Mucosa of descending colon (tissue), 3 donors: Measurements from ENCODE around the gene GRM4. TPM values are rescaled to one million over a fixed set of nuclear protein-coding genes. Genes with fewer than 3 reads are reported as not detected.

Experiments
- ATAC-seq: fragments of 200-7000 bp; cut with Tn5 transposase; one replicate; pipeline ENCODE4 v1.9.1; 2020; ENCODE audit warnings: mild to moderate bottlenecking, moderate library complexity
- DNase-seq, 3 donors: peaks; one replicate each; pipeline ENCODE4 v3.0.0-alpha.2; 2020
- H3K36me3 ChIP-seq: fragments of 200-600 bp; one replicate; pipeline ENCODE4 v1.8.0; 2021; ENCODE audit warnings: low read depth, mild to moderate bottlenecking
- H3K4me1 ChIP-seq: fragments of 200-600 bp; one replicate; pipeline ENCODE4 v1.8.0; 2021; ENCODE audit warnings: low read depth, mild to moderate bottlenecking
- H3K4me3 ChIP-seq: fragments of 200-600 bp; one replicate; pipeline ENCODE4 v1.8.0; 2021; ENCODE audit warnings: mild to moderate bottlenecking
- H3K9me3 ChIP-seq: fragments of 200-600 bp; one replicate; pipeline ENCODE4 v1.8.0; 2021; ENCODE audit warnings: mild to moderate bottlenecking
- intact Hi-C, 2 donors: fragments of 100-400 bp; cut with DNase I in 1 of 2; cut with micrococcal nuclease in 1 of 2; formaldehyde crosslinking; loops; one replicate each; pipeline versions ENCODE4 v1.11.0 to v1.11.1; 2022; cut with DNase I, micrococcal nuclease
- total RNA-seq, 3 donors: library from RNA; stranded (reverse); fragmentation: NEBNext Ultra II Directional in 2 of 3; extraction: Animal tissue kit (Norgen Biotek cat#: 25700) in 2 of 3; gene quantifications; one replicate each; pipeline versions ENCODE4 v1.2.1 to v1.2.4, GENCODE V29; 2021 to 2023
- TF ChIP-seq, protein P1 (sequence below): fragments of 200-600 bp; IDR thresholded peaks from one replicate; pipeline ENCODE4 v1.8.0; 2022; ENCODE audit warnings: antibody characterized with exemption, mild to moderate bottlenecking
- donor health status: DM: no; HTN: no; CAD: no; lungs with moderate emphysema.
- donor health status: DM: no; HTN: no; CAD: no.
- donor health status: DM: no; HTN: yes; CAD: no.

GRM4 gene
- total RNA-seq, 3 donors from 2014 or later, result 0.22 to 0.25 TPM; not detected in 1

DNA sequence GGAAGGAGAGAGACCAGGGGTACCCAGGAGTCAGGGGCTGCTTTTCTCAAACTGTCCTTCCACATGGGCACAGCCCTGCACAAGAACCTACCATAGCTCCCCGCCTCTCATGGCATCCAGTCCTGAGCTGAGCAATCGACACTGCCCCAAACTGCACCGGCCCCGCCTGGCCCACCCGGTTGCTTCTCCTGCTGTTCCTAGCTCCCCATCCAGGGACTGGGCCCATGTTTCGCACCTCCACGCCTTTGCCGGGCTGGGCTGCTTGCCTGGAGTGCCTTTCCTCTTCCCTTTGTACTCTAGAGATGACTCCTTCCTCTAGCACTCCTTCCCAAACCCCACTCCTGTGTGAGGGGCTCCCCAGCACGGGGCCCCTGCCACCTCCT is 123.0 kb downstream of the GRM4 start:
- DNase-seq (no peak), ATAC-seq (no peak)
- H3K36me3 ChIP-seq, result no peaks in the 10 kb centered on the region
- intact Hi-C loops, result loop anchor here in 1 of 2 donors (10.0 kb wide), 1 partner anchor 248 kb away; no protein-coding TSS in a partner anchor
- H3K4me1 ChIP-seq, result peaks cover 10% of the 10 kb centered on the region
- TF ChIP-seq, protein P1, sequence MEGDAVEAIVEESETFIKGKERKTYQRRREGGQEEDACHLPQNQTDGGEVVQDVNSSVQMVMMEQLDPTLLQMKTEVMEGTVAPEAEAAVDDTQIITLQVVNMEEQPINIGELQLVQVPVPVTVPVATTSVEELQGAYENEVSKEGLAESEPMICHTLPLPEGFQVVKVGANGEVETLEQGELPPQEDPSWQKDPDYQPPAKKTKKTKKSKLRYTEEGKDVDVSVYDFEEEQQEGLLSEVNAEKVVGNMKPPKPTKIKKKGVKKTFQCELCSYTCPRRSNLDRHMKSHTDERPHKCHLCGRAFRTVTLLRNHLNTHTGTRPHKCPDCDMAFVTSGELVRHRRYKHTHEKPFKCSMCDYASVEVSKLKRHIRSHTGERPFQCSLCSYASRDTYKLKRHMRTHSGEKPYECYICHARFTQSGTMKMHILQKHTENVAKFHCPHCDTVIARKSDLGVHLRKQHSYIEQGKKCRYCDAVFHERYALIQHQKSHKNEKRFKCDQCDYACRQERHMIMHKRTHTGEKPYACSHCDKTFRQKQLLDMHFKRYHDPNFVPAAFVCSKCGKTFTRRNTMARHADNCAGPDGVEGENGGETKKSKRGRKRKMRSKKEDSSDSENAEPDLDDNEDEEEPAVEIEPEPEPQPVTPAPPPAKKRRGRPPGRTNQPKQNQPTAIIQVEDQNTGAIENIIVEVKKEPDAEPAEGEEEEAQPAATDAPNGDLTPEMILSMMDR, result no peak
- no peak overlapping the region for H3K4me3 ChIP-seq
- H3K9me3 ChIP-seq, result no peaks in the 10 kb centered on the region

DNA sequence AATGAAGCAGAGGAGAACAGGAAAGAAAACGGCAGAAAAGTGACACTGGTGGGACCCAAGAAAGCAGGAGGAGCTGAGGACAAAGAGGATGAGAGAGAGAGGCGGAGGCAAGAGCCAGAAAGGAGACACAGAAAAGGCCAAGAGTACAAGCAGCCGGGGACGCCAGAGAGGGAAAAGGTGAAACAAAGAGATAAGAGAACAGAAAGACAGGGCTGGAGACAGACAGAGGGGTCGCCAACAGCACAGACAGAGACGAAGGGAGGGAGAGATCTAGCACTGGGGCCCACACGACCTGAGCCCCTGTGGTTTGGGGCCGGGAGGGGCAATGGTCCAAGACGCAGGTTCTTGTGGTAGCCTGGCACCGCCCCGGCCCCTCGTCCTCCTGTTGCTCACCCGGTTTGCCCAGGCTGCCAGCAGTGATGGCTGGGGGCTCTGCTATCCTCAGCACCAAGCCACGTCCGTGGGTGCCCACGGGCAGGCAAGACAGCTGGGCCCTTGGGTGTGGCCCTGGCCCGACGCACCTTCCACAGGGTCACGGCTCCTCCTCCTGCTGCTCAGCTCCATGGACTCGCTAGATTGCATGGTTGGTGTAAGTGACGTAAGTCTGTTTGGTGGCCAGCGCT is 123.5 kb downstream of the GRM4 start:
- ATAC-seq (peak; percentile 72), DNase-seq (peak; percentile 50 to 69 (median 68))
- intact Hi-C loops, result loop anchor here in 1 of 2 donors (10.0 kb wide), 1 partner anchor 248 kb away; no protein-coding TSS in a partner anchor

DNA sequence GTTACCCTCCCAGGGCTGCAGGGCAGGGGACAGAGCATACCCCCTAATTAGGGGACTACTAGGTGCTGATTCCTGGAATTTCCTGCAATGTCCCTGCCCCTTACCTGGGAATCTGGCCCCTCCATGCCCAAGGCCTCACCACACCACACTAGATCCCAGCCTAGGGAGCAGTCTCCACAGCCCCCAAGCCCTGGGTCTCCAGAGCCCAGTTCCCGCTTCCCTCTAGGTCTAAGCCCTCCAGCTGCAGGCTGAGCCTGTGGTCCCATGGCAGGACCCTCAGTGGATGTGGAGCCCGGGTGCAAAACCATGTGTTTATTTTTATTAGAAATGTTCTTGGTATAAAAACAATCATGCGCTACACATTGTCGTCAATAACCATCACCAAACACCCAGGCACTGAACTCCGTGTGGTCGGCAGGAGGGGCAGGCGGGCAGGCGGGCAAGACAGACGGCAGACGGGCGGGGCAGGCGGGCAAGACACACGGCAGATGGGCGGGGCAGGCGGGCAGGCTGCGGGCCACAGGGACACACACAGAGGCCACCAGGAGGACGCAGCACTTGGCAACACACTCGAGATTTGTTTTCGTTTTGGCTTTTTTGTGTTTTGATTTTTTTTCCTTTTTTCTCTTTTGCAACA is 124.2 kb downstream of the GRM4 start:
- Histone ChIP-seq H3K4me3 (no peak overlapping the region), H3K36me3 (no peaks in the 10 kb centered on the region), H3K9me3 (no peaks in the 10 kb centered on the region), H3K4me1 (peaks cover 5% of the 10 kb centered on the region)
- intact Hi-C loops, result loop anchor here in 1 of 2 donors (10.0 kb wide), 1 partner anchor 247 kb away; no protein-coding TSS in a partner anchor
- TF ChIP-seq, protein P1, result no peak
- DNase-seq (peak; percentile 81 to 87 (median 86)), ATAC-seq (peak; percentile 89)

More for the DNA sequence above, 123.5 kb downstream of the GRM4 start:
- TF ChIP-seq, protein P1, result no peak
- H3K4me1 ChIP-seq, result peaks cover 6% of the 10 kb centered on the region
- H3K36me3 ChIP-seq, result no peaks in the 10 kb centered on the region
- H3K9me3 ChIP-seq, result no peaks in the 10 kb centered on the region
- no peak overlapping the region for H3K4me3 ChIP-seq

DNA sequence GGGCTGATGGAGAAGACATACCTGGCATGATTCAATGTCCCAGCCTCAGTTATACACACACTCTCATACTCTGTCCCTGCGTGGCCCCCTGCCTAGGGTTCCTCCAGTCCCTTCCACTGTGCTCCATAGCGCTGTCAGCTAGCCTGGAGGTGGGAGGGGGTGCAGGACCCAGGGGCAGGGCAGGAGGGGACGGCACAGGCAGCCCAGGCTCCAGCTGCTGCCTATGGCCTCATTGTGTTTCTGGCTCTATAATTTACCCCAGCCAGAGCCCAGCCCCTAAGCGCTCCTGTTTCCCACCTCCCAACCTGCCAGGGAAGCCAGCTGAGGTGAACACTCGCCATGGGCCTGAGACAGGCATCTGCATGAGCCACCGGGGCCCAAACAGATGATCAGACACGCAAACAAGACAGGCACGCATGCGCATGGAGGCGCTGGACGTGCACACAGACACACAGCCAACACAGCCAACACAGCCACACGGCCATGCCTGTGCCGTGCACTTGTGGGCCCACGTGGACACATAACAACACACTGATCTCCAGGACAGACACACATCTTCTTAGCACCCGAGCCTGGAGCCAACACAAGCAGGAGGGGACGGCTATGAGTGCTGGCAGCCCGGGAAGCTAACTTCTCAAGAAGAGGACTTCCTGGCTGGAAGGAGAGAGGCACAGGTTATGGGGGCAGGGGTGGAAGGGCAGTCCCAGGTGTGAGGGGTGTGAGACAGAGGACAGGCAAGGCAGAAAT is 124.9 kb downstream of the GRM4 start:
- DNase-seq (no peak), ATAC-seq (no peak)
- intact Hi-C loops, result loop anchor here in 1 of 2 donors (10.0 kb wide), 1 partner anchor 246 kb away; no protein-coding TSS in a partner anchor

DNA sequence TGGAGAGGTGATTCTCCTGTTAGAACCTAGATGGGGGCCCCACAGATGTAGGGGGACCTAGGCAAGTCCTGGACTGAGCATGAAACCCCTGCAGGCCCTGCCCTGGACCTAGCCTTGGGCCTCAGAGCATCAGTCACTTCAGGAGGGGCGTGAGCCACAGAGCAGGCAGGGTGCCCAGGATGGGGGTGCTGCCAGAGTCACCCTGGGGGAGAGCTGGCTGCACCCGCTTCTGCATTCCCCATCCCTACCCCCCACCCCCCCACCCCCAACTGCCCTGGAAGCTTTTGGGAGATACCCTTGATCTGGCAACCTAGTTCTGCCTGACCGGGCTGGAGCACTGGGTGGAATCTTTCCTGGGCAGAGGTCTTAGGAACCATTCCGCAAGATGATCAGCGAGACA is 125.6 kb downstream of the GRM4 start:
- intact Hi-C loops, result loop anchor here in 1 of 2 donors (10.0 kb wide), 1 partner anchor 245 kb away; no protein-coding TSS in a partner anchor
- H3K4me1 ChIP-seq, result peaks cover 5% of the 10 kb centered on the region
- no peak overlapping the region for H3K4me3 ChIP-seq
- TF ChIP-seq, protein P1, result no peak
- no peaks in the 10 kb centered on the region for H3K36me3 ChIP-seq
- no peaks in the 10 kb centered on the region for H3K9me3 ChIP-seq
- no peak for ATAC-seq
- DNase-seq, result no peak

More for the DNA sequence above, 124.9 kb downstream of the GRM4 start:
- TF ChIP-seq, protein P1, result no peak
- Histone ChIP-seq H3K36me3 (no peaks in the 10 kb centered on the region), H3K4me1 (peaks cover 5% of the 10 kb centered on the region), H3K9me3 (no peaks in the 10 kb centered on the region), H3K4me3 (no peak overlapping the region)
